ENCODE data around the gene TTC9. TPM values are rescaled to one million over a fixed set of nuclear protein-coding genes. Genes with fewer than 3 reads are reported as not detected.

Gene TTC9
- total RNA-seq, 1 donor from 2014 or later, result 14.9 TPM

- TF ChIP-seq CTCF (conservative IDR thresholded peaks at IDR 0.05), result no peak
- Mint-ChIP-seq H3K27ac (peak overlapping the region; percentile 96), H3K36me3 (no peaks in the 10 kb centered on the region), H3K9me3 (no peaks in the 10 kb centered on the region), H3K4me3 (no peak overlapping the region), H3K4me1 (ENCODE audit: unreplicated experiment) (peaks cover 24% of the 10 kb centered on the region), H3K27me3 (no peaks in the 10 kb centered on the region)
- DNase-seq (ENCODE audit: extremely low spot score, unreplicated experiment), result no peak
Observed at GRCh38 chr14:70718383-70719118, 76.8 kb downstream of the TTC9 start.

- Mint-ChIP-seq H3K27ac (peak overlapping the region; percentile 55), H3K9me3 (no peaks in the 10 kb centered on the region), H3K4me1 (ENCODE audit: unreplicated experiment) (peaks cover 19% of the 10 kb centered on the region), H3K27me3 (no peaks in the 10 kb centered on the region), H3K36me3 (peaks cover 8% of the 10 kb centered on the region), H3K4me3 (no peak overlapping the region)
- no peak for TF ChIP-seq CTCF (conservative IDR thresholded peaks at IDR 0.05)
- no peak for DNase-seq (ENCODE audit: extremely low spot score, unreplicated experiment)
Observed at GRCh38 chr14:70721542-70721941, 79.8 kb downstream of the TTC9 start.

GRCh38 chr14:70722418-70722817 is 80.7 kb downstream of the TTC9 start:
- no peaks in the 10 kb centered on the region for H3K27me3 Mint-ChIP-seq
- H3K4me3 Mint-ChIP-seq, result no peak overlapping the region
- peaks cover 20% of the 10 kb centered on the region for H3K4me1 Mint-ChIP-seq (ENCODE audit: unreplicated experiment)
- H3K27ac Mint-ChIP-seq, result peak overlapping the region; percentile 70
- TF ChIP-seq CTCF (conservative IDR thresholded peaks at IDR 0.05), result no peak
- DNase-seq (ENCODE audit: extremely low spot score, unreplicated experiment), result no peak
- H3K9me3 Mint-ChIP-seq, result no peaks in the 10 kb centered on the region
- H3K36me3 Mint-ChIP-seq, result peaks cover 8% of the 10 kb centered on the region

- peaks cover 20% of the 10 kb centered on the region for H3K4me1 Mint-ChIP-seq (ENCODE audit: unreplicated experiment)
- peaks cover 9% of the 10 kb centered on the region for H3K36me3 Mint-ChIP-seq
- H3K4me3 Mint-ChIP-seq, result no peak overlapping the region
- peak overlapping the region; percentile 70 for H3K27ac Mint-ChIP-seq
- no peaks in the 10 kb centered on the region for H3K9me3 Mint-ChIP-seq
- H3K27me3 Mint-ChIP-seq, result no peaks in the 10 kb centered on the region
- DNase-seq (ENCODE audit: extremely low spot score, unreplicated experiment), result no peak
- no peak for TF ChIP-seq CTCF (conservative IDR thresholded peaks at IDR 0.05)
Observed at GRCh38 chr14:70723276-70723675, 81.6 kb downstream of the TTC9 start.

GRCh38 chr14:70724110-70724509 is 82.4 kb downstream of the TTC9 start:
- no peaks in the 10 kb centered on the region for H3K9me3 Mint-ChIP-seq
- no peak for TF ChIP-seq CTCF (conservative IDR thresholded peaks at IDR 0.05)
- H3K36me3 Mint-ChIP-seq, result peaks cover 14% of the 10 kb centered on the region
- no peak overlapping the region for H3K4me3 Mint-ChIP-seq
- no peak for DNase-seq (ENCODE audit: extremely low spot score, unreplicated experiment)
- no peaks in the 10 kb centered on the region for H3K27me3 Mint-ChIP-seq
- peak overlapping the region; percentile 87 for H3K27ac Mint-ChIP-seq
- peaks cover 20% of the 10 kb centered on the region for H3K4me1 Mint-ChIP-seq (ENCODE audit: unreplicated experiment)
